ENCODE results near the gene GNB3.
"Not testable (repeated sequence)": the region's sequence is repeated elsewhere in the genome, so short reads cannot be mapped to it uniquely, and the experiment has no call there.

GNB3 gene

GRCh38 chr12:6887460-6887859 is 46.7 kb downstream of the GNB3 start:
- Histone ChIP-seq H3K9ac (ENCODE audit: low read length) (no peak overlapping the region), H2AFZ (ENCODE audit: low read depth, low read length) (no peak overlapping the region), H3K27ac (ENCODE audit: low read length) (peak overlapping the region; percentile 21), H3K27me3 (ENCODE audit: low read depth, low read length) (no peaks in the 10 kb centered on the region), H3K4me1 (ENCODE audit: low read length) (peaks cover 38% of the 10 kb centered on the region), H3K9me3 (ENCODE audit: insufficient read depth, low read length) (no peaks in the 10 kb centered on the region), H3K4me3 (ENCODE audit: low read length) (no peak overlapping the region), H4K20me1 (ENCODE audit: insufficient read depth, low read length) (no peaks in the 10 kb centered on the region), H3K36me3 (replicated peaks; ENCODE audit: low read depth, low read length) (no peaks in the 10 kb centered on the region), H3K79me2 (ENCODE audit: low read length) (no peaks in the 10 kb centered on the region), H3K4me2 (ENCODE audit: low read length) (peak overlapping the region; percentile 16; the same call in 1 of the 2 replicates)
- TF ChIP-seq CTCF (IDR thresholded peaks at IDR 0.05; ENCODE audit: low read depth, low read length), result no peak
- TF ChIP-seq EZH2phosphoT487 (IDR thresholded peaks at IDR 0.05; ENCODE audit: low read depth), result no peak

DNA sequence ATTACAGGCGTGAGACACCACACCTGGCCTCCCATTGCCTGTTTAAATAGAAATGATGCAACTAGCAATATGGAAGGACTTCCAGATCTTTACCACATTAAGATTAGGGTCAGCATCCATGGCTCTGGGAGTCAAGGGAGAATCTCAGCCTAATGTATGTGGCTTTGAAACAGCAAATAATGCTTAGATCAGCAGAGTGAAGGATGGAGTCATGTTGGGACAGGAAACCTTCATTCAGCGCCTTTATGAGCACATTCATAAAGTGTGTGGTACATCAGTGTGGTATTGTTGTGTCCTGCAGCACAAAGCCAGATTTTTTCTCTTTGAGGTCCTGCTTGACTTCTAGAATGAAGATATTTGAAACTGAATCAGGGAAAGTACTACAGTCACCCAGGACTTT is 47.6 kb downstream of the GNB3 start:
- Histone ChIP-seq H3K9ac (ENCODE audit: low read length) (no peak overlapping the region), H3K9me3 (ENCODE audit: insufficient read depth, low read length) (no peaks in the 10 kb centered on the region), H3K4me1 (ENCODE audit: low read length) (peaks cover 38% of the 10 kb centered on the region), H3K36me3 (replicated peaks; ENCODE audit: low read depth, low read length) (no peaks in the 10 kb centered on the region), H3K27ac (ENCODE audit: low read length) (no peak overlapping the region), H4K20me1 (ENCODE audit: insufficient read depth, low read length) (no peaks in the 10 kb centered on the region), H3K79me2 (ENCODE audit: low read length) (no peaks in the 10 kb centered on the region), H3K4me2 (ENCODE audit: low read length) (no peak overlapping the region), H3K27me3 (ENCODE audit: low read depth, low read length) (no peaks in the 10 kb centered on the region), H3K4me3 (ENCODE audit: low read length) (no peak overlapping the region), H2AFZ (ENCODE audit: low read depth, low read length) (no peak overlapping the region)
- TF ChIP-seq EZH2phosphoT487 (IDR thresholded peaks at IDR 0.05; ENCODE audit: low read depth) (no peak), CTCF (IDR thresholded peaks at IDR 0.05; ENCODE audit: low read depth, low read length) (no peak)

- peaks cover 38% of the 10 kb centered on the region for H3K4me1 ChIP-seq (ENCODE audit: low read length)
- H3K9me3 ChIP-seq (ENCODE audit: insufficient read depth, low read length); H3K27ac ChIP-seq (ENCODE audit: low read length); H3K4me3 ChIP-seq (ENCODE audit: low read length); H3K27me3 ChIP-seq (ENCODE audit: low read depth, low read length); H3K79me2 ChIP-seq (ENCODE audit: low read length); H3K9ac ChIP-seq (ENCODE audit: low read length); H2AFZ ChIP-seq (ENCODE audit: low read depth, low read length); H3K36me3 ChIP-seq (replicated peaks; ENCODE audit: low read depth, low read length); H4K20me1 ChIP-seq (ENCODE audit: insufficient read depth, low read length); H3K4me2 ChIP-seq (ENCODE audit: low read length): not testable (repeated sequence)
Measured at GRCh38 chr12:6888794-6889193, 48.1 kb downstream of the GNB3 start.

DNA sequence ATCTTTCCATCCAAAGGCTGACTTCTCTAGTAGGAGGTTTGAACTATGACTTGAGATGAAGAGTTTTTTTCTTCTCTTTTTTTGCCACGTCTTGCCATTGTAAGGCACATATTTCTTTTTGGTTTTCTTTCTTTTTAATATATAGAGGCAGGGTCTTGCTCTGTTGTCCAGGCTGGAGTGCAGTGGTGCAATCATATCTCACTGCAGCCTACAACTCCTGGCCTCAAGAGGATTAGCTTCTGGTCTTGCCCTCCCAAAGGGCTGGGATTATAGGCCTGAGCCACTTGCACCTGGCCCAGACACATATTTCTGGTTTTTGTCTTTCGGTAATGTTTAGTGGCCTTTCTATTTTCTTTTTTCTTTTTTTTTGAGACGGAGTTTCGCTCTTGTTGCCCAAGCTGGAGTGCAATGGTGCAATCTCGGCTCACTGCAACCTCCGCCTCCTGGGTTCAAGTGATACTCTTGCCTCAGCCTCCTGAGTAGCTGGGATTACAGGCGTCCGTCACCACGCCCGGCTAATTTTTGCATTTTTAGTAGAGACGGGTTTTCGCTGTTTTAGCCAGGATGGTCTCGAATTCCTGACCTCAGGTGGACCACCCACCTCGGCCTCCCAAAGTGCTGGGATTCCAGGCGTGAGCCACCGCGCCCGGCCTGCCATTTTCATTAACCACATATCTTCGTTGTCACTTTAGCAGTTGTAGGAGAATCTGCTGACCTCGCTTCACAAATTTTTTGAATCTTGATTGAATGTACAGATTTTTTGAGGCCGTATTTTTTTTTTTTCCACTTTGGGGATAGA is 49.2 kb downstream of the GNB3 start:
- peak overlapping the region; percentile 85 for H3K9ac ChIP-seq (ENCODE audit: low read length)
- not testable (repeated sequence) for H2AFZ ChIP-seq (ENCODE audit: low read depth, low read length); H3K27me3 ChIP-seq (ENCODE audit: low read depth, low read length); H3K9me3 ChIP-seq (ENCODE audit: insufficient read depth, low read length); H4K20me1 ChIP-seq (ENCODE audit: insufficient read depth, low read length); H3K36me3 ChIP-seq (replicated peaks; ENCODE audit: low read depth, low read length); H3K79me2 ChIP-seq (ENCODE audit: low read length)
- peaks cover 38% of the 10 kb centered on the region for H3K4me1 ChIP-seq (ENCODE audit: low read length)
- H3K4me2 ChIP-seq (ENCODE audit: low read length), result peak overlapping the region; percentile 93
- H3K4me3 ChIP-seq (ENCODE audit: low read length), result peak overlapping the region; percentile 76
- H3K27ac ChIP-seq (ENCODE audit: low read length), result peak overlapping the region; percentile 87

GRCh38 chr12:6890789-6891645 is 50.3 kb downstream of the GNB3 start:
- H3K36me3 ChIP-seq (replicated peaks; ENCODE audit: low read depth, low read length), result no peaks in the 10 kb centered on the region
- H3K9ac ChIP-seq (ENCODE audit: low read length), result peak overlapping the region; percentile 97
- TF ChIP-seq EZH2phosphoT487 (IDR thresholded peaks at IDR 0.05; ENCODE audit: low read depth) (no peak), CTCF (IDR thresholded peaks at IDR 0.05; ENCODE audit: low read depth, low read length) (peak; percentile 77)
- no peaks in the 10 kb centered on the region for H3K79me2 ChIP-seq (ENCODE audit: low read length)
- peak overlapping the region; percentile 93 for H3K4me2 ChIP-seq (ENCODE audit: low read length)
- H3K9me3 ChIP-seq (ENCODE audit: insufficient read depth, low read length), result no peaks in the 10 kb centered on the region
- H3K27ac ChIP-seq (ENCODE audit: low read length), result peak overlapping the region; percentile 87
- peak overlapping the region; percentile 87 for H2AFZ ChIP-seq (ENCODE audit: low read depth, low read length)
- H3K27me3 ChIP-seq (ENCODE audit: low read depth, low read length), result no peaks in the 10 kb centered on the region
- peak overlapping the region; percentile 82 for H3K4me3 ChIP-seq (ENCODE audit: low read length)
- H4K20me1 ChIP-seq (ENCODE audit: insufficient read depth, low read length), result no peaks in the 10 kb centered on the region
- peaks cover 34% of the 10 kb centered on the region for H3K4me1 ChIP-seq (ENCODE audit: low read length)

Data from OCI-LY3 (cell line).